CD14-positive monocyte (primary cell): ENCODE measurements around the gene GHSR. TPM values are rescaled to one million over a fixed set of nuclear protein-coding genes. Genes with fewer than 3 reads are reported as not detected.

Experiments used
- DNase-seq, 3 donors: peaks; one replicate each; pipeline ENCODE4 v3.0.0-alpha.2; 2011 to 2022
- H2AFZ ChIP-seq: 2 replicates; pipeline ENCODE4 v1.6.0; 2012; ENCODE audit warnings: mild to moderate bottlenecking, low read depth, low read length, inconsistent platforms; ENCODE audit not compliant: insufficient read depth, poor library complexity, severe bottlenecking
- H3K27ac ChIP-seq, 2 donors: 1 replicate in 1 of 2; 2 replicates in 1 of 2; pipeline ENCODE4 v1.5.1; 2012 to 2013; ENCODE audit warnings: low read length in 2 of 2, control low read depth in 1 of 2, inconsistent platforms in 1 of 2, low read depth in 1 of 2, mild to moderate bottlenecking in 1 of 2
- H3K27me3 ChIP-seq, 2 donors: one replicate each; pipeline versions ENCODE4 v1.6.0 to v1.6.1; 2011 to 2013; ENCODE audit warnings: low read length in 2 of 2; ENCODE audit not compliant: control insufficient read depth in 2 of 2, insufficient read depth in 2 of 2
- H3K36me3 ChIP-seq, 2 donors: replicated peaks in 1 of 2; 1 replicate in 1 of 2; 2 replicates in 1 of 2; pipeline versions ENCODE4 v1.5.1 to v1.6.1; 2012 to 2013; ENCODE audit warnings: low read length in 2 of 2, control low read depth in 1 of 2, inconsistent platforms in 1 of 2, mild to moderate bottlenecking in 1 of 2; ENCODE audit not compliant: insufficient read depth in 2 of 2, control insufficient read depth in 1 of 2
- H3K4me1 ChIP-seq, 2 donors: 1 replicate in 1 of 2; 2 replicates in 1 of 2; pipeline versions ENCODE4 v1.5.1 to v1.6.1; 2012 to 2013; ENCODE audit warnings: low read length in 2 of 2, control low read depth in 1 of 2, inconsistent platforms in 1 of 2, mild to moderate bottlenecking in 1 of 2, moderate library complexity in 1 of 2; ENCODE audit not compliant: insufficient read depth in 2 of 2, control insufficient read depth in 1 of 2
- H3K4me2 ChIP-seq: replicated peaks from 2 replicates; pipeline ENCODE3; 2012; ENCODE audit warnings: low read length, moderate library complexity, mild to moderate bottlenecking; ENCODE audit not compliant: poor library complexity, severe bottlenecking; ENCODE audit errors: extremely low read depth
- H3K4me3 ChIP-seq, 3 experiments: fragments of 200-600 bp in 1 of 3; sonication (generic) in 1 of 3; replicated peaks in 1 of 3; 1 replicate in 2 of 3; 2 replicates in 1 of 3; pipeline ENCODE4 v1.5.1; 2011 to 2013; ENCODE audit warnings: low read length in 3 of 3, mild to moderate bottlenecking in 3 of 3, control low read depth in 2 of 3, low read depth in 2 of 3, inconsistent platforms in 1 of 3, moderate library complexity in 1 of 3
- H3K79me2 ChIP-seq: 2 replicates; pipeline ENCODE4 v1.6.0; 2012; ENCODE audit warnings: mild to moderate bottlenecking, control low read depth, inconsistent platforms, low read length, moderate library complexity; ENCODE audit not compliant: insufficient read depth
- H3K9ac ChIP-seq: 2 replicates; pipeline ENCODE4 v1.6.0; 2017; ENCODE audit warnings: low read length, mild to moderate bottlenecking; ENCODE audit not compliant: insufficient read depth, poor library complexity, severe bottlenecking
- H3K9me3 ChIP-seq, 2 donors: replicated peaks in 1 of 2; 1 replicate in 1 of 2; 2 replicates in 1 of 2; pipeline versions ENCODE4 v1.5.1 to v1.6.1; 2012 to 2013; ENCODE audit warnings: low read length in 2 of 2, control low read depth in 1 of 2; ENCODE audit not compliant: control insufficient read depth in 1 of 2, insufficient read depth in 1 of 2
- H4K20me1 ChIP-seq: 2 replicates; pipeline ENCODE4 v1.6.0; 2012; ENCODE audit warnings: mild to moderate bottlenecking, low read length, control low read depth, moderate library complexity; ENCODE audit not compliant: insufficient read depth
- H3K27ac Mint-ChIP-seq, 7 donors: one replicate each; pipeline ENCODE4 v1.8.0; 2020; ENCODE audit warnings: mild to moderate bottlenecking in 7 of 7, mixed read lengths in 7 of 7, moderate library complexity in 6 of 7, inconsistent platforms in 2 of 7
- H3K27me3 Mint-ChIP-seq, 3 donors: one replicate each; pipeline ENCODE4 v1.8.0; 2021 to 2022; ENCODE audit warnings: low read depth in 3 of 3, mild to moderate bottlenecking in 3 of 3, mixed read lengths in 3 of 3, moderate library complexity in 3 of 3, inconsistent platforms in 1 of 3
- H3K36me3 Mint-ChIP-seq, 2 donors: one replicate each; pipeline ENCODE4 v1.8.0; 2020; ENCODE audit warnings: mixed read lengths in 2 of 2, inconsistent platforms in 1 of 2, mild to moderate bottlenecking in 1 of 2
- H3K4me1 Mint-ChIP-seq: one replicate; pipeline ENCODE4 v1.8.0; 2020; ENCODE audit warnings: mild to moderate bottlenecking, mixed read lengths
- H3K4me3 Mint-ChIP-seq, 2 donors: one replicate each; pipeline ENCODE4 v1.8.0; 2020; ENCODE audit warnings: mild to moderate bottlenecking in 2 of 2, mixed read lengths in 2 of 2, moderate library complexity in 1 of 2
- H3K9me3 Mint-ChIP-seq, 7 donors: one replicate each; pipeline ENCODE4 v1.8.0; 2020 to 2022; ENCODE audit warnings: mixed read lengths in 7 of 7, mild to moderate bottlenecking in 6 of 7, moderate library complexity in 6 of 7, inconsistent platforms in 2 of 7
- CTCF ChIP-seq: fragments of 200-600 bp; IDR thresholded peaks from one replicate; pipeline ENCODE4 v1.8.0; 2022; ENCODE audit warnings: antibody characterized with exemption, mild to moderate bottlenecking
- WGBS: methylation state at CpG from one replicate; pipeline ENCODE4 v1.1.5; 2013; ENCODE audit warnings: missing lambda C conversion rate; ENCODE audit not compliant: insufficient coverage; 5-methylcytosine and 5-hydroxymethylcytosine counted together
- intact Hi-C, 2 donors: fragments of 100-400 bp; cut with micrococcal nuclease; formaldehyde crosslinking; loops; one replicate each; pipeline versions ENCODE4 v1.15.0 to v1.15.1; 2023
- polyA plus RNA-seq, 3 donors: library from polyadenylated mRNA; depleted of rRNA in 1 of 3; unstranded in 2 of 3; stranded (reverse) in 1 of 3; fragments of 300-500 nt in 2 of 3; fragments of >200 nt in 1 of 3; fragmentation: Illumina TruSeq in 2 of 3; gene quantifications; 1 replicate in 2 of 3; 2 replicates in 1 of 3; pipeline ENCODE4 v1.2.3, GENCODE V29; 2012 to 2021

Gene GHSR
- polyA plus RNA-seq, 3 donors, result not detected

- H2AFZ ChIP-seq, result no peak overlapping the region
- H3K9ac ChIP-seq, result no peak overlapping the region
- peaks cover 3 to 13% (median 8%) of the 10 kb centered on the region in 7 donors for H3K9me3 Mint-ChIP-seq
- no peak overlapping the region for H3K4me3 Mint-ChIP-seq
- intact Hi-C loops, result no loop called here
- no peak overlapping the region for H3K4me3 ChIP-seq
- no peaks in the 10 kb centered on the region for H3K36me3 ChIP-seq
- 100% methylated on average over 1 of the region's 4 CpGs for WGBS
- DNase-seq, result no peak
- H3K27ac ChIP-seq, result no peak overlapping the region
- H3K27me3 ChIP-seq, result peaks cover 9 to 15% of the 10 kb centered on the region in 2 donors
- peaks cover under 1 to 8% of the 10 kb centered on the region in 2 donors for H3K9me3 ChIP-seq
- H3K4me2 ChIP-seq, result no peak overlapping the region
- H4K20me1 ChIP-seq, result no peaks in the 10 kb centered on the region
- no peaks in the 10 kb centered on the region for H3K4me1 ChIP-seq
- peaks cover 5 to 22% (median 21%) of the 10 kb centered on the region in 3 donors for H3K27me3 Mint-ChIP-seq
- H3K27ac Mint-ChIP-seq, result peak overlapping the region in 1 of 7 donors; percentile 72
- H3K4me1 Mint-ChIP-seq, result no peaks in the 10 kb centered on the region
- H3K79me2 ChIP-seq, result no peaks in the 10 kb centered on the region
- TF ChIP-seq CTCF, result no peak
- H3K36me3 Mint-ChIP-seq, result no peaks in the 10 kb centered on the region
Observed at GRCh38 chr3:172438186-172438585, 10.1 kb downstream of the GHSR start.

DNA sequence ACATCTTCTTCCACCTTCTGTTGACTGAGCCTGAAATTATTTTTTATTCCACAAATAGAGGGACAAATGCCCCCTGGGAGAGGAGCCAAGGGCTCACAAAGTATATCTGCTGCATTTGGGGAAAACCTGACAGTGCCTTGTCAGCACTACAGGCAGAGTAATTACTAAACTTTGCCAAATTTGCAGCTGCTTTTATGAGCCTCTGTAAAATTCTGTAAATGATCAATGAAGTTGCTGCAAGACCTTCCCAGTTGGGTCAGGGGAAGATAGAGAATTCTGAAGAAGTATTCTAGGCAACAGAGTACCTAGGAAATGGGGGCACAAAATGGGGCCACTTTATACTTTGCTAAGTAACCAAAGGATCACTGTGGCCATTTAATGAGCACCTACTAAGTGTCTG lies 10.5 kb downstream of the GHSR start:
- Histone ChIP-seq H3K27me3 (peaks cover 9 to 13% of the 10 kb centered on the region in 2 donors), H3K4me1 (no peaks in the 10 kb centered on the region), H3K9ac (no peak overlapping the region), H3K4me2 (no peak overlapping the region), H3K36me3 (no peaks in the 10 kb centered on the region), H3K4me3 (no peak overlapping the region), H4K20me1 (no peaks in the 10 kb centered on the region), H3K27ac (no peak overlapping the region), H2AFZ (no peak overlapping the region), H3K79me2 (no peaks in the 10 kb centered on the region), H3K9me3 (peaks cover 5 to 13% of the 10 kb centered on the region in 2 donors)
- Mint-ChIP-seq H3K36me3 (no peaks in the 10 kb centered on the region), H3K4me1 (no peaks in the 10 kb centered on the region), H3K27me3 (peaks cover 5 to 22% (median 21%) of the 10 kb centered on the region in 3 donors), H3K4me3 (no peak overlapping the region), H3K9me3 (peaks cover 7 to 18% (median 12%) of the 10 kb centered on the region in 7 donors), H3K27ac (peak overlapping the region in 1 of 7 donors; percentile 72)
- TF ChIP-seq CTCF, result no peak
- intact Hi-C loops, result no loop called here
- DNase-seq, result no peak
